Fibroblast of lung (primary cell): ENCODE data around the gene MLYCD. TPM values are rescaled to one million over a fixed set of nuclear protein-coding genes. Genes with fewer than 3 reads are reported as not detected.

ENCODE experiments used
- DNase-seq, 2 donors: peaks; one replicate each; pipeline versions ENCODE4 v3.0.0 to v3.0.0-alpha.2; 2010; ENCODE audit warnings: low read depth in 2 of 2
- H2AFZ ChIP-seq: 2 replicates; pipeline ENCODE4 v1.5.1; 2012; ENCODE audit warnings: low read length, control low read depth, inconsistent platforms
- H3K27ac ChIP-seq: 2 replicates; pipeline ENCODE4 v1.5.1; 2011; ENCODE audit warnings: low read length, control low read depth; ENCODE audit not compliant: insufficient read depth
- H3K27me3 ChIP-seq: 2 replicates; pipeline ENCODE4 v1.5.1; 2011; ENCODE audit warnings: mild to moderate bottlenecking, low read length; ENCODE audit not compliant: control insufficient read depth, insufficient read depth
- H3K36me3 ChIP-seq: 2 replicates; pipeline ENCODE4 v1.5.1; 2011; ENCODE audit warnings: low read length; ENCODE audit not compliant: control insufficient read depth, insufficient read depth
- H3K4me1 ChIP-seq: 2 replicates; pipeline ENCODE4 v1.5.1; 2011; ENCODE audit warnings: low read length; ENCODE audit not compliant: control insufficient read depth, insufficient read depth; ENCODE audit errors: extremely low read depth
- H3K4me2 ChIP-seq: 2 replicates; pipeline ENCODE4 v1.5.1; 2011; ENCODE audit warnings: low read length, control low read depth; ENCODE audit not compliant: insufficient read depth; ENCODE audit errors: extremely low read depth
- H3K4me3 ChIP-seq, 4 experiments: fragments of 200-600 bp in 1 of 4; sonication (generic) in 1 of 4; replicated peaks in 1 of 4; 2 replicates each; pipeline ENCODE4 v1.5.1; 2011 to 2016; ENCODE audit warnings: low read length in 4 of 4, low read depth in 3 of 4, mild to moderate bottlenecking in 3 of 4, control low read depth in 2 of 4, inconsistent platforms in 1 of 4, mixed read lengths in 1 of 4; ENCODE audit not compliant: insufficient read depth in 1 of 4; ENCODE audit errors: control extremely low read depth in 1 of 4
- H3K79me2 ChIP-seq: 2 replicates; pipeline ENCODE4 v1.5.1; 2012; ENCODE audit warnings: mild to moderate bottlenecking, low read length, inconsistent platforms; ENCODE audit not compliant: control insufficient read depth, insufficient read depth
- H3K9ac ChIP-seq: 2 replicates; pipeline ENCODE4 v1.5.1; 2011; ENCODE audit warnings: mild to moderate bottlenecking, low read length, control low read depth; ENCODE audit not compliant: insufficient read depth
- H3K9me3 ChIP-seq: 2 replicates; pipeline ENCODE4 v1.5.1; 2012; ENCODE audit warnings: low read depth, low read length; ENCODE audit not compliant: control insufficient read depth, insufficient read depth
- H4K20me1 ChIP-seq: 2 replicates; pipeline ENCODE4 v1.5.1; 2011; ENCODE audit warnings: low read length; ENCODE audit not compliant: control insufficient read depth, insufficient read depth; ENCODE audit errors: extremely low read depth
- CTCF ChIP-seq, 2 donors: IDR thresholded peaks in 1 of 2; conservative IDR thresholded peaks in 1 of 2; 1 replicate in 1 of 2; 2 replicates in 1 of 2; pipeline ENCODE4 v1.5.1; 2011 to 2012; ENCODE audit warnings: low read length in 2 of 2, control low read depth in 1 of 2, inconsistent platforms in 1 of 2, low read depth in 1 of 2, mild to moderate bottlenecking in 1 of 2
- EZH2 ChIP-seq: IDR thresholded peaks from 2 replicates; pipeline ENCODE4 v1.5.1; 2012; ENCODE audit warnings: low read length, control low read depth, mild to moderate bottlenecking; ENCODE audit errors: missing control alignments
- polyA plus RNA-seq, 2 donors: library from polyadenylated mRNA; depleted of rRNA in 1 of 2; stranded (reverse) in 1 of 2; unstranded in 1 of 2; fragments of >200 nt; gene quantifications; 2 replicates each; pipeline ENCODE4 v1.2.1, GENCODE V29; 2011 to 2012; ENCODE audit warnings: missing spikeins in 1 of 2
- total RNA-seq: library from RNA; depleted of rRNA; stranded (reverse); fragments of >200 nt; gene quantifications from 2 replicates; pipeline ENCODE4 v1.2.1, GENCODE V29; 2014

Gene MLYCD
- total and polyA plus RNA-seq, 2 donors (not counting 1 experiment from before 2014, with no cell fraction given): 1.0 to 3.8 TPM

- Histone ChIP-seq H3K4me1 (peaks cover 15% of the 10 kb centered on the region), H3K9ac (no peak overlapping the region), H3K36me3 (peaks cover 10% of the 10 kb centered on the region), H4K20me1 (no peaks in the 10 kb centered on the region), H3K79me2 (peaks cover 4% of the 10 kb centered on the region), H2AFZ (no peak overlapping the region), H3K27me3 (no peaks in the 10 kb centered on the region), H3K9me3 (no peaks in the 10 kb centered on the region), H3K27ac (no peak overlapping the region), H3K4me3 (no peak overlapping the region), H3K4me2 (no peak overlapping the region)
- no peak for TF ChIP-seq CTCF (conservative IDR thresholded peaks at IDR 0.05 in 1 of 2, IDR thresholded peaks at IDR 0.05 in 1 of 2; ENCODE audit: low read depth in 1 of 2, low read length in 2 of 2)
- no peak for TF ChIP-seq EZH2
- no peak for DNase-seq
Observed at GRCh38 chr16:83958137-83958845, 59.4 kb downstream of the MLYCD start.

- Histone ChIP-seq H4K20me1 (no peaks in the 10 kb centered on the region), H3K36me3 (peaks cover 10% of the 10 kb centered on the region), H3K27ac (no peak overlapping the region), H2AFZ (no peak overlapping the region), H3K9ac (no peak overlapping the region), H3K9me3 (no peaks in the 10 kb centered on the region), H3K4me2 (no peak overlapping the region), H3K4me3 (no peak overlapping the region), H3K4me1 (peaks cover 11% of the 10 kb centered on the region), H3K27me3 (no peaks in the 10 kb centered on the region), H3K79me2 (peaks cover 2% of the 10 kb centered on the region)
- TF ChIP-seq EZH2: no peak
- TF ChIP-seq CTCF (conservative IDR thresholded peaks at IDR 0.05 in 1 of 2, IDR thresholded peaks at IDR 0.05 in 1 of 2; ENCODE audit: low read depth in 1 of 2, low read length in 2 of 2): no peak
- DNase-seq: no peak
Observed at GRCh38 chr16:83958846-83959565, 60.1 kb downstream of the MLYCD start.

GRCh38 chr16:83959656-83960434 lies 60.9 kb downstream of the MLYCD start:
- H3K27ac ChIP-seq: no peak overlapping the region
- TF ChIP-seq CTCF (conservative IDR thresholded peaks at IDR 0.05 in 1 of 2, IDR thresholded peaks at IDR 0.05 in 1 of 2; ENCODE audit: low read depth in 1 of 2, low read length in 2 of 2) (no peak), EZH2 (no peak)

More at GRCh38 chr16:83959656-83960434, 60.9 kb downstream of the MLYCD start:
- Histone ChIP-seq H3K27me3 (no peaks in the 10 kb centered on the region), H3K4me2 (no peak overlapping the region), H4K20me1 (no peaks in the 10 kb centered on the region), H2AFZ (no peak overlapping the region), H3K4me3 (no peak overlapping the region), H3K79me2 (peaks cover 1% of the 10 kb centered on the region), H3K9me3 (no peaks in the 10 kb centered on the region), H3K36me3 (peaks cover 10% of the 10 kb centered on the region), H3K9ac (no peak overlapping the region), H3K4me1 (peaks cover 6% of the 10 kb centered on the region)
- no peak for DNase-seq
